Neural cell (in vitro differentiated cells): Measurements from ENCODE around the gene RCN2. TPM values are rescaled to one million over a fixed set of nuclear protein-coding genes. Genes with fewer than 3 reads are reported as not detected.
A peak's percentile ranks its signal among the peaks of the same experiment; 100 is the strongest.

Experiments
- H2AFZ ChIP-seq: fragments of 200-600, 300-800 bp; sonication (generic), shearing (Covaris generic); 2 replicates; pipeline ENCODE4 v1.6.0; 2014; ENCODE audit warnings: low read depth, mild to moderate bottlenecking, antibody characterized with exemption, low read length, moderate library complexity
- H3F3A ChIP-seq: fragments of 200-600 bp; shearing (Covaris generic); 2 replicates; pipeline ENCODE4 v1.6.1; 2016; ENCODE audit warnings: mild to moderate bottlenecking, moderate library complexity, mixed read lengths, antibody characterized with exemption, low read length; ENCODE audit not compliant: insufficient read depth, poor library complexity, severe bottlenecking
- H3K27ac ChIP-seq: fragments of 200-600, 300-800 bp; sonication (generic), shearing (Covaris generic); 2 replicates; pipeline ENCODE4 v1.5.1; 2014; ENCODE audit warnings: mild to moderate bottlenecking, low read length, moderate library complexity
- H3K27me3 ChIP-seq: fragments of 300-800, 200-600 bp; sonication (generic), shearing (Covaris generic); 2 replicates; pipeline ENCODE4 v1.6.0; 2014; ENCODE audit warnings: mild to moderate bottlenecking, low read depth, low read length, moderate library complexity; ENCODE audit not compliant: insufficient read depth
- H3K36me3 ChIP-seq: fragments of 300-800, 200-600 bp; sonication (generic), shearing (Covaris generic); 2 replicates; pipeline ENCODE4 v1.5.1; 2014; ENCODE audit warnings: mild to moderate bottlenecking, antibody characterized with exemption, low read length, moderate library complexity; ENCODE audit not compliant: insufficient read depth
- H3K4me2 ChIP-seq: fragments of 300-800, 200-600 bp; sonication (generic), shearing (Covaris generic); 2 replicates; pipeline ENCODE4 v1.6.0; 2014; ENCODE audit warnings: mild to moderate bottlenecking, low read length
- H3K4me3 ChIP-seq: fragments of 300-800, 200-600 bp; sonication (generic), shearing (Covaris generic); 2 replicates; pipeline ENCODE4 v1.5.1; 2014; ENCODE audit warnings: mild to moderate bottlenecking, low read length, moderate library complexity
- H3K79me2 ChIP-seq: fragments of 200-600 bp; shearing (Covaris generic); replicated peaks from 2 replicates; pipeline ENCODE4 v1.6.0; 2014; ENCODE audit warnings: mild to moderate bottlenecking, low read length, moderate library complexity; ENCODE audit not compliant: insufficient read depth
- H3K9ac ChIP-seq: fragments of 300-800, 200-600 bp; sonication (generic), shearing (Covaris generic); 2 replicates; pipeline ENCODE4 v1.6.1; 2016; ENCODE audit warnings: mild to moderate bottlenecking, low read length, mixed read lengths
- H3K9me2 ChIP-seq: fragments of 200-600 bp; shearing (Covaris generic); 2 replicates; pipeline ENCODE4 v1.6.1; 2016; ENCODE audit warnings: mild to moderate bottlenecking, low read length, mixed read lengths; ENCODE audit not compliant: insufficient read depth
- H3K9me3 ChIP-seq: fragments of 200-600, 300-800 bp; sonication (generic), shearing (Covaris generic); 2 replicates; pipeline ENCODE4 v1.6.1; 2016; ENCODE audit warnings: mild to moderate bottlenecking, mixed run types, low read length, moderate library complexity, mixed read lengths
- H4K20me1 ChIP-seq: fragments of 200-600 bp; shearing (Covaris generic); 2 replicates; pipeline ENCODE4 v1.6.1; 2016; ENCODE audit warnings: mild to moderate bottlenecking, mixed run types; ENCODE audit not compliant: insufficient read depth
- CTCF ChIP-seq: fragments of 450-650 bp; IDR thresholded peaks from 2 replicates; pipeline ENCODE4 v1.5.1; 2014; ENCODE audit warnings: antibody characterized with exemption, mild to moderate bottlenecking, moderate library complexity; ENCODE audit not compliant: poor library complexity, severe bottlenecking
- EP300 ChIP-seq: fragments of 450-650 bp; conservative IDR thresholded peaks from 2 replicates; pipeline ENCODE4 v1.6.1; 2014; ENCODE audit warnings: antibody characterized with exemption, mild to moderate bottlenecking, moderate library complexity; ENCODE audit not compliant: poor library complexity, severe bottlenecking
- EZH2 ChIP-seq: fragments of 200-600, 300-800 bp; shearing (Covaris generic), sonication (generic); IDR thresholded peaks from 2 replicates; pipeline ENCODE4 v1.6.1; 2014; ENCODE audit warnings: antibody characterized with exemption, low read length, borderline replicate concordance, mild to moderate bottlenecking; ENCODE audit not compliant: insufficient read depth, poor library complexity, severe bottlenecking
- MXI1 ChIP-seq: fragments of 450-650 bp; conservative IDR thresholded peaks from 2 replicates; pipeline ENCODE4 v1.6.1; 2014; ENCODE audit warnings: antibody characterized with exemption, mild to moderate bottlenecking; ENCODE audit not compliant: poor library complexity, severe bottlenecking
- POLR2AphosphoS5 ChIP-seq: IDR thresholded peaks from 2 replicates; pipeline ENCODE4 v1.6.1; 2012
- RAD21 ChIP-seq: fragments of 450-650 bp; conservative IDR thresholded peaks from 2 replicates; pipeline ENCODE4 v1.6.1; 2014; ENCODE audit warnings: antibody characterized with exemption, mild to moderate bottlenecking, moderate library complexity
- SMC3 ChIP-seq: fragments of 450-650 bp; conservative IDR thresholded peaks from 2 replicates; pipeline ENCODE4 v1.6.1; 2014; ENCODE audit warnings: antibody characterized with exemption, mild to moderate bottlenecking, moderate library complexity; ENCODE audit not compliant: poor library complexity
- TAF1 ChIP-seq: IDR thresholded peaks from 2 replicates; pipeline ENCODE4 v1.6.1; 2012; ENCODE audit warnings: low read depth
- polyA plus RNA-seq: library from polyadenylated mRNA; depleted of rRNA; stranded (reverse); fragments of >200 nt; gene quantifications from 2 replicates; pipeline ENCODE4 v1.2.3, GENCODE V29; 2014
- TF ChIP-seq, protein P1 (sequence below): IDR thresholded peaks from 2 replicates; pipeline ENCODE4 v1.6.1; 2012; ENCODE audit warnings: borderline replicate concordance

Gene RCN2
- polyA plus RNA-seq, 1 donor from 2014 or later, result 400 TPM

- peaks cover 22% of the 10 kb centered on the region for H3K79me2 ChIP-seq
- no peak for TF ChIP-seq TAF1
- no peak for TF ChIP-seq EP300
- no peak for TF ChIP-seq SMC3
- H2AFZ ChIP-seq, result no peak overlapping the region
- no peaks in the 10 kb centered on the region for H3F3A ChIP-seq
- no peaks in the 10 kb centered on the region for H3K9me2 ChIP-seq
- H3K4me2 ChIP-seq, result no peak overlapping the region
- H3K9ac ChIP-seq, result no peak overlapping the region
- no peaks in the 10 kb centered on the region for H3K27me3 ChIP-seq
- no peaks in the 10 kb centered on the region for H4K20me1 ChIP-seq
- no peak overlapping the region for H3K4me3 ChIP-seq
- H3K9me3 ChIP-seq, result no peaks in the 10 kb centered on the region
- H3K36me3 ChIP-seq, result peaks cover 6% of the 10 kb centered on the region
- no peak overlapping the region for H3K27ac ChIP-seq
These were observed 29.6 kb upstream of the RCN2 start for GRCh38 chr15:76901965-76902364.

DNA sequence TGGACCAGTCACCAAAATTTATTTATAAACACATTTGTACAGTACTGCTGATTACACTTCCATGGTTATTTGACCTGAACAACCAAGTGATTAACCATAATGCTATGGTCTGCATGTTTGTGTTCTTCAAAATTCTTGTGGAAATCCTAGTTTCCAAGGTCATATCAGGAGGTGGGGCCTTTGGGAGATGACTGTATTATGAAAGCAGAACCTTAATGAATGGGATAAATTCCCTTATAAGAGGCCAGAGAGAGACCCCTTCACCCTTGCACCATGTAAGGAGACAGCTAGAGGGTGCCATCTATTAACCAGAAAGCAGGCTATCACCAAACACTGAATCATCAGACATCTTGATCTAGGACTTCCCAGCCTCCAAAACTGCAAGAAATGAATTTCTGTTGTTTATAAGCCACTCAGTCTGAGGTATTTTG lies 28.3 kb upstream of the RCN2 start:
- H3K4me3 ChIP-seq, result peak overlapping the region; percentile 96
- H4K20me1 ChIP-seq, result no peaks in the 10 kb centered on the region
- no peak overlapping the region for H3K27ac ChIP-seq
- H3K79me2 ChIP-seq, result peaks cover 14% of the 10 kb centered on the region
- H3K9me3 ChIP-seq, result no peaks in the 10 kb centered on the region
- H2AFZ ChIP-seq, result no peak overlapping the region
- no peaks in the 10 kb centered on the region for H3K27me3 ChIP-seq
- no peaks in the 10 kb centered on the region for H3K9me2 ChIP-seq
- peak overlapping the region; percentile 90 for H3K4me2 ChIP-seq
- H3F3A ChIP-seq, result no peaks in the 10 kb centered on the region
- H3K36me3 ChIP-seq, result no peaks in the 10 kb centered on the region
- TF ChIP-seq CTCF (peak; percentile 38), POLR2AphosphoS5 (no peak)
- no peak overlapping the region for H3K9ac ChIP-seq

DNA sequence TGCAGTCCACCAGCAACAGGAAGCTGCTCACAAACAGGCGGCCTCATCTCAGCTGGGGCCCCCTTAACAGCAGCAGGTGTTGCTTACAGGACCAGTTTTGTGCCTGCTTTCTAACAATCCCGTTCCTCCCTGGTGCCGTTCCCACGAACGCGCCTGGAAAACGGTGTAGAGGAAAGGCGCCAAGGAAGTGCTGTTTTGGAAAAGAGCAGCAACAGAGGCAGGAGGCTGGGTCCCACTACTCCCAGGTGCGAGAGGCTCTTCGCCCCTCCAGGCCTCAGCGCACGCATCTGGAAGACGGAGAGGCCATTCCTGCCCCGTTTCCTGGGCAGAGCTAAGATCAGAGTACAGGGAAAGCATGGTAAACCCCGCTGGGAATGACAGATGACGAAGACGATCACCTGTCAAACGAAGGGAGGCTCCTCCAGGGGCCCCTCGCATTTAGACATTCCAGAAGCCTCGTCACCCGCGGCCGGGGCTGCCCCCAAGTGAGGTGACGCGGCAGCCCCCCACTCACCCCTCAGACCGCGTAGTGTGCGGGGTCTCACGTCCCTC lies 27.0 kb upstream of the RCN2 start:
- H3K27ac ChIP-seq, result peak overlapping the region; percentile 93
- no peaks in the 10 kb centered on the region for H3K9me2 ChIP-seq
- no peaks in the 10 kb centered on the region for H4K20me1 ChIP-seq
- no peaks in the 10 kb centered on the region for H3K9me3 ChIP-seq
- H3K4me3 ChIP-seq, result peak overlapping the region; percentile 96
- peak overlapping the region; percentile 96 for H3K9ac ChIP-seq
- TF ChIP-seq POLR2AphosphoS5, result peak; percentile 45
- peak; percentile 63 for TF ChIP-seq MXI1
- TF ChIP-seq, protein P1, sequence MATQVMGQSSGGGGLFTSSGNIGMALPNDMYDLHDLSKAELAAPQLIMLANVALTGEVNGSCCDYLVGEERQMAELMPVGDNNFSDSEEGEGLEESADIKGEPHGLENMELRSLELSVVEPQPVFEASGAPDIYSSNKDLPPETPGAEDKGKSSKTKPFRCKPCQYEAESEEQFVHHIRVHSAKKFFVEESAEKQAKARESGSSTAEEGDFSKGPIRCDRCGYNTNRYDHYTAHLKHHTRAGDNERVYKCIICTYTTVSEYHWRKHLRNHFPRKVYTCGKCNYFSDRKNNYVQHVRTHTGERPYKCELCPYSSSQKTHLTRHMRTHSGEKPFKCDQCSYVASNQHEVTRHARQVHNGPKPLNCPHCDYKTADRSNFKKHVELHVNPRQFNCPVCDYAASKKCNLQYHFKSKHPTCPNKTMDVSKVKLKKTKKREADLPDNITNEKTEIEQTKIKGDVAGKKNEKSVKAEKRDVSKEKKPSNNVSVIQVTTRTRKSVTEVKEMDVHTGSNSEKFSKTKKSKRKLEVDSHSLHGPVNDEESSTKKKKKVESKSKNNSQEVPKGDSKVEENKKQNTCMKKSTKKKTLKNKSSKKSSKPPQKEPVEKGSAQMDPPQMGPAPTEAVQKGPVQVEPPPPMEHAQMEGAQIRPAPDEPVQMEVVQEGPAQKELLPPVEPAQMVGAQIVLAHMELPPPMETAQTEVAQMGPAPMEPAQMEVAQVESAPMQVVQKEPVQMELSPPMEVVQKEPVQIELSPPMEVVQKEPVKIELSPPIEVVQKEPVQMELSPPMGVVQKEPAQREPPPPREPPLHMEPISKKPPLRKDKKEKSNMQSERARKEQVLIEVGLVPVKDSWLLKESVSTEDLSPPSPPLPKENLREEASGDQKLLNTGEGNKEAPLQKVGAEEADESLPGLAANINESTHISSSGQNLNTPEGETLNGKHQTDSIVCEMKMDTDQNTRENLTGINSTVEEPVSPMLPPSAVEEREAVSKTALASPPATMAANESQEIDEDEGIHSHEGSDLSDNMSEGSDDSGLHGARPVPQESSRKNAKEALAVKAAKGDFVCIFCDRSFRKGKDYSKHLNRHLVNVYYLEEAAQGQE, result peak; percentile 70
- no peak for TF ChIP-seq CTCF
- TF ChIP-seq EZH2, result no peak
- TF ChIP-seq TAF1, result peak; percentile 57
- peak; percentile 54 for TF ChIP-seq EP300
- TF ChIP-seq RAD21, result no peak
- no peak for TF ChIP-seq SMC3
- H3K79me2 ChIP-seq, result peaks cover 14% of the 10 kb centered on the region
- no peaks in the 10 kb centered on the region for H3K27me3 ChIP-seq
- peak overlapping the region; percentile 98 for H2AFZ ChIP-seq
- no peaks in the 10 kb centered on the region for H3K36me3 ChIP-seq
- peak overlapping the region; percentile 90 for H3K4me2 ChIP-seq
- no peaks in the 10 kb centered on the region for H3F3A ChIP-seq
